ENCODE measurements around the gene EPN2. TPM values are rescaled to one million over a fixed set of nuclear protein-coding genes. Genes with fewer than 3 reads are reported as not detected.

EPN2 gene
- total RNA-seq, 1 donor from 2014 or later, result 9.3 TPM

DNA sequence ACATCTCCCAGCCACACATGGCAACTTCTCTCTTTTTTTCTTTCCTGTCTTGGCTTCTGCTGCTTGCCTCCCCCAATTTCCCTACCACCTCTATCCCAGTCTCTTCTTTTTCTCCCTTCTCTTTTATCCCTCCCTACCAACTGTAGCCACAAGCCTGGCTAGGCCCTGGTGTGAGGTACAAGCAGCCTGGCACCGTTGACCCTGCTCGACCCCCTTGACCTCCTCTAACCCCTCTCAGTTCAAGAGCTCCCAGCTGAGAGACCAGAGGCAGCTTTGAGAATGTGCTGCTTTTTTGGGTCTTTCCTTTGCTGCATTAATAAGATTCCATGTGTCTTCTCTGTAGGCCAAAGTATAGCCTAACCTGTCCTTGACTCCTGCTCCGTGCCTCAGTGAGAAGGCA lies 93.1 kb downstream of the EPN2 start:
- peaks cover 9% of the 10 kb centered on the region for H3K9me3 Mint-ChIP-seq
- peaks cover 1% of the 10 kb centered on the region for H3K27me3 Mint-ChIP-seq (ENCODE audit: insufficient read depth)
- H3K4me3 Mint-ChIP-seq, result no peak overlapping the region
- intact Hi-C loops (cut with micrococcal nuclease), result no loop called here
- no peak overlapping the region for H3K27ac Mint-ChIP-seq
- no peak for DNase-seq (ENCODE audit: low spot score)
- H3K4me1 Mint-ChIP-seq (ENCODE audit: low read depth), result peaks cover 5% of the 10 kb centered on the region
- H3K36me3 Mint-ChIP-seq (ENCODE audit: low read depth), result no peaks in the 10 kb centered on the region

- peaks cover 1% of the 10 kb centered on the region for H3K27me3 Mint-ChIP-seq (ENCODE audit: insufficient read depth)
- DNase-seq (ENCODE audit: low spot score), result no peak
- no peaks in the 10 kb centered on the region for H3K9me3 Mint-ChIP-seq
- H3K4me1 Mint-ChIP-seq (ENCODE audit: low read depth), result peaks cover 5% of the 10 kb centered on the region
- H3K36me3 Mint-ChIP-seq (ENCODE audit: low read depth), result no peaks in the 10 kb centered on the region
- intact Hi-C loops (cut with micrococcal nuclease), result no loop called here
- no peak overlapping the region for H3K4me3 Mint-ChIP-seq
- no peak overlapping the region for H3K27ac Mint-ChIP-seq
These were observed 94.0 kb downstream of the EPN2 start for GRCh38 chr17:19331134-19331533.

GRCh38 chr17:19331543-19332245 lies 94.5 kb downstream of the EPN2 start:
- no peak for DNase-seq (ENCODE audit: low spot score)
- Mint-ChIP-seq H3K27ac (no peak overlapping the region), H3K27me3 (ENCODE audit: insufficient read depth) (peaks cover 1% of the 10 kb centered on the region), H3K36me3 (ENCODE audit: low read depth) (no peaks in the 10 kb centered on the region), H3K4me1 (ENCODE audit: low read depth) (peaks cover 5% of the 10 kb centered on the region), H3K9me3 (no peaks in the 10 kb centered on the region), H3K4me3 (no peak overlapping the region)
- intact Hi-C loops (cut with micrococcal nuclease), result no loop called here

DNA sequence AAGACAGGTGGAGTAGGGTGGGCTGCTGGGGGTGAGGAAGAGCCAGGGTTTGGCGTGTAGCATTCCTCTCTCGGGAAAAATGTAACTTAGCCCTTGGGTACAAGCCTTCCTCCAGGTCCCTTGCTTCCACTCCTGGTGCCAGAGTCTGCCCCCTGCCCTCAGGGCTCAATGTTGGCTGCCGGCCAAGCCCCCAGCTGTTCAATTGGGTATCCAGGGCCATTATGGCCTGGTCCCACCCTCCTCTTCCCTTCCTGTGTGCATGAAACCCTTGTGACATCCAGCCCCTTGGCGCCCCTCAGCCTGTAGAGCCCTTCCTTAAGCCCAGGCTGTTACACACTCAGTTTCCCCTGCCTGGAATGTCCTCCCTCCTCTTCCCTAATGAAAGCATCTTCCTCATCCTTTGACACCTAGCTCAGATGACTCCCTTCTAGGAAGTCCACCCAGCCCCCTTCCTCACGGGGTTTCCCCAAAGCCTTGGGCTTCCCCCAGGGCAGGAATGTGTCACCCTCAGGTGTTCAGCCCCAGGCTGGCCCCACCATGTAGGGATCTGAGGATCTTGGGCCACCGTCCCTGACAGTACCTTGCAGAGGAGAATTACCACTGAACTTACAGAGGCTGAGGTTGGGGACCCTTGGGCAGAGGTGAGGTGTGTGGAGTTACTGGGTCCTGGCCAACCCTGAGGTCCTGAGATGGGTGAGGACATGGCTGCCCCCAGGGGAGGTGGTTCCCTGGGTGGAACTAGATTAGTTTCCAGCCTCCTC lies 95.4 kb downstream of the EPN2 start:
- DNase-seq (ENCODE audit: low spot score), result no peak

DNA sequence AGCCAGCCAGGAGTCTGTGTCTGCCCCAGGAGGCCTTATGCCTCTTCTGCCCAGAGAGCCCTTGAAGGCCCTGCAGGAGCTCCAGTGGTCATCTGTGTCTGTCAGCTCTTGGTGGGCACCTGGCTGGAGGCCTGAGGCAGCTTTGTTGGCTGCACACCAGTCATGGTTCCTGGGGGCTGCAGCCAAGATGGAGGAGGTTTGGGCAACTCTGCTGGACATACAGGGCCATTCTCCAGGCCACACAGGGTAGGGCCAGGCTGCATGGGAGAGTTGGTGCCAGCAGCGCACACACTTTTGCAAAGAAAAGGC lies 95.9 kb downstream of the EPN2 start:
- no peak for DNase-seq (ENCODE audit: low spot score)
- Mint-ChIP-seq H3K27me3 (ENCODE audit: insufficient read depth) (peaks cover 5% of the 10 kb centered on the region), H3K4me1 (ENCODE audit: low read depth) (peaks cover 5% of the 10 kb centered on the region), H3K36me3 (ENCODE audit: low read depth) (no peaks in the 10 kb centered on the region), H3K9me3 (no peaks in the 10 kb centered on the region), H3K27ac (no peak overlapping the region), H3K4me3 (no peak overlapping the region)
- intact Hi-C loops (cut with micrococcal nuclease), result no loop called here

More for the DNA sequence above, 95.4 kb downstream of the EPN2 start:
- Mint-ChIP-seq H3K4me3 (no peak overlapping the region), H3K27me3 (ENCODE audit: insufficient read depth) (peaks cover 5% of the 10 kb centered on the region), H3K36me3 (ENCODE audit: low read depth) (no peaks in the 10 kb centered on the region), H3K4me1 (ENCODE audit: low read depth) (peaks cover 5% of the 10 kb centered on the region), H3K9me3 (no peaks in the 10 kb centered on the region), H3K27ac (no peak overlapping the region)
- intact Hi-C loops (cut with micrococcal nuclease), result no loop called here

- Mint-ChIP-seq H3K27me3 (ENCODE audit: insufficient read depth) (peaks cover 5% of the 10 kb centered on the region), H3K36me3 (ENCODE audit: low read depth) (no peaks in the 10 kb centered on the region), H3K9me3 (no peaks in the 10 kb centered on the region), H3K27ac (no peak overlapping the region), H3K4me3 (no peak overlapping the region), H3K4me1 (ENCODE audit: low read depth) (peaks cover 5% of the 10 kb centered on the region)
- intact Hi-C loops (cut with micrococcal nuclease), result no loop called here
- no peak for DNase-seq (ENCODE audit: low spot score)
These were observed 96.6 kb downstream of the EPN2 start for GRCh38 chr17:19333736-19334290.

DNA sequence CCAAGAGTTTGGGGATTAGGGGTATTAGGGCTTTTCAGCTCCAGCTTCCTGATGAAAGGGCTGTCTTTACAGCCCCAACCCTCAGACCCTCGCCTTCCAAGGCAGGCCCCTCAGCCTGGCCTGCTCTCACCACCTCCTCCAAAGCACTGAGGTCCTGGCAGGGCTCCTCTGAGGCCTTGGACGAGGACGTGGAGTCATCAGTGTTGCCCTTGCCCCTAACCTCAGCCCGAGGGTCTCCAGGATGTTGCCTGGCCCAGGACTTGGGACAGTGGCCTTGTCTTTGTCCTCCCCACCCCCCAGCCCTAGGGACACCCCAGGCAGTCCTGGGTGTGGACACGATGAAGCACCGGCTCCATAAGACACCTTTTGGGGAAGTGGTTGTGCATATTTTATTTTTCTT lies 97.2 kb downstream of the EPN2 start:
- H3K27me3 Mint-ChIP-seq (ENCODE audit: insufficient read depth), result peaks cover 5% of the 10 kb centered on the region
- H3K4me1 Mint-ChIP-seq (ENCODE audit: low read depth), result peaks cover 5% of the 10 kb centered on the region
- H3K9me3 Mint-ChIP-seq, result no peaks in the 10 kb centered on the region
- H3K4me3 Mint-ChIP-seq, result no peak overlapping the region
- H3K36me3 Mint-ChIP-seq (ENCODE audit: low read depth), result no peaks in the 10 kb centered on the region
- no peak for DNase-seq (ENCODE audit: low spot score)
- H3K27ac Mint-ChIP-seq, result no peak overlapping the region
- intact Hi-C loops (cut with micrococcal nuclease), result no loop called here

GRCh38 chr17:19335951-19336631 lies 98.9 kb downstream of the EPN2 start:
- intact Hi-C loops (cut with micrococcal nuclease), result no loop called here
- no peaks in the 10 kb centered on the region for H3K9me3 Mint-ChIP-seq
- H3K4me1 Mint-ChIP-seq (ENCODE audit: low read depth), result peaks cover 5% of the 10 kb centered on the region
- peaks cover 3% of the 10 kb centered on the region for H3K27me3 Mint-ChIP-seq (ENCODE audit: insufficient read depth)
- H3K36me3 Mint-ChIP-seq (ENCODE audit: low read depth), result no peaks in the 10 kb centered on the region
- H3K27ac Mint-ChIP-seq, result no peak overlapping the region
- H3K4me3 Mint-ChIP-seq, result no peak overlapping the region
- no peak for DNase-seq (ENCODE audit: low spot score)

DNA sequence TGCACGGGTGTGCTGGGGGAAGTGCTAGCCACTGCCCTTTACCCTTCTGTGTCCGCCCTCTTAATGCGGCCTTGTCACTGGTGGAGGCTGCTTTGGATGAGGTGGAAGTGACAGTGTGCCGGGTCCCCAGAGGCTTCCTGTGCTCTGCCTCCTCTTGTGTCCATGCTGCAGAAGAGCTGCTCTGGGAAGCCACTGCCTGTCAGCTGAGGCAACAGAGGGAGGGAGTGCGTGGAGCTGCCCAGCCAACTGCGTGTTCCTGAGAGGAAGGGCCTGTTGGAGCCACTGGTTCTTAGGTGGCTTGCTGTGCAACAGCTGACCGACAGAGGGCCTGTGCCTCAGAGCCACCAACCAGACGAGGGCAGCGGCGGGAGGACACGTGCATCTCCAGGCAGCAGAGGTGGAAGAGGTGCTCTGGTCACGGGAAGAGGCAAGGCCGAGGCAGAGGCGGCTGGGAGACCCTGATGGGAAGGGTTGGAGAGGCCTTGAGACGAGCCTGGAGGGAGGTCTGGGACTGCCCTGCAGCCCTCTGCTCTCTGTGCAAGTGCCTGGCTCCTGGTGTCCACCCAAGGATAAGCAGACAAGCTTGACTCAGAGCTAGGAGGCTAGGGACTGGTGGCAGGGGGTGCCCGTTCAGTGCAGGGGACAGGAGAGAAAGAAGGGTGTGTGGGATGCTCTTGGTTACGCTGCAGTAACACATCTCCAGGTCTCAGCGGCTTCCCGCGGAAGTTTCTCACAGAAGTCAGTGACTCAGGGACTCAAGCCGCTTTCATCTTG lies 100.0 kb downstream of the EPN2 start:
- no peaks in the 10 kb centered on the region for H3K36me3 Mint-ChIP-seq (ENCODE audit: low read depth)
- peaks cover 6% of the 10 kb centered on the region for H3K27me3 Mint-ChIP-seq (ENCODE audit: insufficient read depth)
- no peak overlapping the region for H3K27ac Mint-ChIP-seq
- no peaks in the 10 kb centered on the region for H3K9me3 Mint-ChIP-seq
- DNase-seq (ENCODE audit: low spot score), result no peak
- H3K4me1 Mint-ChIP-seq (ENCODE audit: low read depth), result peaks cover 5% of the 10 kb centered on the region
- no peak overlapping the region for H3K4me3 Mint-ChIP-seq
- intact Hi-C loops (cut with micrococcal nuclease), result no loop called here

DNA sequence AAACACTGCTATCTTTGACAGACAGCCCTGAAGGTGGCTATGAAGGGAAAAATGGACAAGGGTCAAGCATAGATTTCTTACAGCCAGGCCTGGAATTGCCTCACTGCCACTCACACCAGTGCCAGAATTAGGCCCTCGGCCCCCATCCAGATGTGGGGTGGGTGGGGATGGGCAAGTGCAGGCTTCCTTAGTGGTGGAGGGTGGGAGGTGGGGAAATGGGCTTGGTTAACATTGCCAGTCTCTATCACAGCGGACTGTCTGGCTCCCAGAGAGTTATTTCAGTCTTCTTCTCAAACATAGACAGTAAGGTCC lies 100.5 kb downstream of the EPN2 start:
- no peak overlapping the region for H3K4me3 Mint-ChIP-seq
- H3K27me3 Mint-ChIP-seq (ENCODE audit: insufficient read depth), result peaks cover 6% of the 10 kb centered on the region
- intact Hi-C loops (cut with micrococcal nuclease), result no loop called here
- H3K9me3 Mint-ChIP-seq, result no peaks in the 10 kb centered on the region
- no peak overlapping the region for H3K27ac Mint-ChIP-seq
- no peak for DNase-seq (ENCODE audit: low spot score)
- peaks cover 2% of the 10 kb centered on the region for H3K4me1 Mint-ChIP-seq (ENCODE audit: low read depth)
- no peaks in the 10 kb centered on the region for H3K36me3 Mint-ChIP-seq (ENCODE audit: low read depth)

DNA sequence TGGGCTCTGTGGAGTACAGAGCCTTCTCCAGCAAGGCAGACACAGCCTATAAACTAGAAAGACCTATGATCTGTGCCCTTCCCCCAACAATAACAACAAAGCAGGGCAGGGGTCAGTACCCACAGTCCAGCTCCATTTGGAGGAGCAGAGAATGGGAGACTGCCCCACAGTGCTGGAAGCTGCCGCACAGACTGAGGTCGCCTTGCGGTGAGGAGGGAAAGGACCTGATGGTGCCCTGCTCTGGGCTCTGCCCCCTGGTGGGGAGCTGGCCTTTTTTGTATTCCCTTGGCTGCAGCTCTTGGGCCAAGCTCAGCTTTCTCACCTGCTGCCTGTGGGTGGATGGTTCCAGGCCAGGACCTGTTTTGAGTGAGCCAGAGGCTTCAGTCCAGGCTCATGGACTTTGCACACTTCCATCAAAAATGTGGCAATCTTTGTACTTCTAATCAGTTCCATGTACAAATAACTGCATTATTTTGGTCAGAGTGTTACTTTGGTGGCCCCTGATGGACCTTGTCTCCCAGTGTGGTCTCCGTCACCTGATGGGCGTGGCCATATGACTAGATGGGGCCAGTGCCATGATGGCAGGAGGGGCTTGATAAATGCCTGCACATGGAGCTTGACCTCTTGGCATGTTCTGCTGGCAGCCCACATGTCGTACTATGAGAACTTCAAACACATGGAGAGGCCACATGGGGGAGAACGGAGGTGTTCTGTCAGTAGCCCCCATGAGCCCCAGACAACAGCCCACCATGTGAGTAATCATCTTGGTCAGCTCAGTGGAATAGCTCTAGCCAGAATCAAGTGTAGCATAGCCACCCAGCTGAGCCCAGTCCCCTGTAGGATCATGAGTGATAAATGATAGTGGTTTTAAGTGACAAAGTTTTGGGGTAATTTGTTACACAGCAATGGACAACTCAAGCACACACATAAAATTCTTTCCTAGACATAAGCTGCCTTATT lies 101.1 kb downstream of the EPN2 start:
- no peak overlapping the region for H3K4me3 Mint-ChIP-seq
- no peaks in the 10 kb centered on the region for H3K4me1 Mint-ChIP-seq (ENCODE audit: low read depth)
- no peaks in the 10 kb centered on the region for H3K9me3 Mint-ChIP-seq
- no peak overlapping the region for H3K27ac Mint-ChIP-seq
- peak; percentile 40 for DNase-seq (ENCODE audit: low spot score)
- intact Hi-C loops (cut with micrococcal nuclease), result no loop called here
- no peaks in the 10 kb centered on the region for H3K36me3 Mint-ChIP-seq (ENCODE audit: low read depth)
- peaks cover 6% of the 10 kb centered on the region for H3K27me3 Mint-ChIP-seq (ENCODE audit: insufficient read depth)

GRCh38 chr17:19339341-19339815 lies 102.2 kb downstream of the EPN2 start:
- H3K4me3 Mint-ChIP-seq, result no peak overlapping the region
- H3K27me3 Mint-ChIP-seq (ENCODE audit: insufficient read depth), result peaks cover 6% of the 10 kb centered on the region
- no peaks in the 10 kb centered on the region for H3K36me3 Mint-ChIP-seq (ENCODE audit: low read depth)
- no peaks in the 10 kb centered on the region for H3K4me1 Mint-ChIP-seq (ENCODE audit: low read depth)
- H3K27ac Mint-ChIP-seq, result no peak overlapping the region
- intact Hi-C loops (cut with micrococcal nuclease), result no loop called here
- H3K9me3 Mint-ChIP-seq, result no peaks in the 10 kb centered on the region
- no peak for DNase-seq (ENCODE audit: low spot score)
